Measurements from ENCODE around the gene ATP5PD.

The ATP5PD gene

GRCh38 chr17:74998783-74999182, 48.0 kb downstream of the ATP5PD start:
- no peaks in the 10 kb centered on the region for H3K79me2 ChIP-seq (ENCODE audit: low read length)
- H3K27ac ChIP-seq (ENCODE audit: low read length), result no peak overlapping the region
- H3K4me3 ChIP-seq (ENCODE audit: low read length), result no peak overlapping the region
- H3K9ac ChIP-seq (ENCODE audit: low read length), result no peak overlapping the region
- no peaks in the 10 kb centered on the region for H3K4me1 ChIP-seq (ENCODE audit: low read length)
- H3K27me3 ChIP-seq (ENCODE audit: low read depth, low read length), result no peaks in the 10 kb centered on the region
- no peak overlapping the region for H3K4me2 ChIP-seq (ENCODE audit: low read length)
- no peak overlapping the region for H2AFZ ChIP-seq (ENCODE audit: low read depth, low read length)
- H3K9me3 ChIP-seq (ENCODE audit: insufficient read depth, low read length), result no peaks in the 10 kb centered on the region
- TF ChIP-seq EZH2phosphoT487 (IDR thresholded peaks at IDR 0.05; ENCODE audit: low read depth) (no peak), CTCF (IDR thresholded peaks at IDR 0.05; ENCODE audit: low read depth, low read length) (no peak)
- H4K20me1 ChIP-seq (ENCODE audit: insufficient read depth, low read length), result no peaks in the 10 kb centered on the region
- no peaks in the 10 kb centered on the region for H3K36me3 ChIP-seq (replicated peaks; ENCODE audit: low read depth, low read length)

DNA sequence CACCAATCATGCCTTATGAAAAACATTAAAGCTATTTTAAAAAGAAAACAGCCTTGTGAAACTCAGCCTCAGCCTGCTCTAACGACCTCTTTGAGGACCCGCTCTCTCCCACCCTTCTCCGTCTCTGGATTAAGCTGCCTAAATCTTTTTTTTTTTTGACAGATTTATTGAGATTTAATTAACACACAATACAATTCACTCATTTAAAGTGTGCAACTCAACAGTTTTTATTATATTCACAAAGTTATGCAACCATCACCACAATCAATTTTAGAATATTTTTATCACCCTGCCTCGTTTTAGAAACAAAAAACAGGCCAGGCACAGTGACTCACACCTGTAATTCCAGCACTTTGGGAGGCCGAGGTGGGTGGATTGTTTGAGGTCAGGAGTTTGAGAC, 50.9 kb downstream of the ATP5PD start:
- Histone ChIP-seq H3K4me2 (ENCODE audit: low read length) (no peak overlapping the region), H3K9me3 (ENCODE audit: insufficient read depth, low read length) (no peaks in the 10 kb centered on the region), H3K4me3 (ENCODE audit: low read length) (no peak overlapping the region), H3K27me3 (ENCODE audit: low read depth, low read length) (no peaks in the 10 kb centered on the region), H3K4me1 (ENCODE audit: low read length) (no peaks in the 10 kb centered on the region), H3K27ac (ENCODE audit: low read length) (no peak overlapping the region), H3K36me3 (replicated peaks; ENCODE audit: low read depth, low read length) (no peaks in the 10 kb centered on the region), H3K9ac (ENCODE audit: low read length) (no peak overlapping the region), H3K79me2 (ENCODE audit: low read length) (no peaks in the 10 kb centered on the region), H2AFZ (ENCODE audit: low read depth, low read length) (no peak overlapping the region), H4K20me1 (ENCODE audit: insufficient read depth, low read length) (no peaks in the 10 kb centered on the region)
- no peak for TF ChIP-seq CTCF (IDR thresholded peaks at IDR 0.05; ENCODE audit: low read depth, low read length)
- TF ChIP-seq EZH2phosphoT487 (IDR thresholded peaks at IDR 0.05; ENCODE audit: low read depth), result no peak

DNA sequence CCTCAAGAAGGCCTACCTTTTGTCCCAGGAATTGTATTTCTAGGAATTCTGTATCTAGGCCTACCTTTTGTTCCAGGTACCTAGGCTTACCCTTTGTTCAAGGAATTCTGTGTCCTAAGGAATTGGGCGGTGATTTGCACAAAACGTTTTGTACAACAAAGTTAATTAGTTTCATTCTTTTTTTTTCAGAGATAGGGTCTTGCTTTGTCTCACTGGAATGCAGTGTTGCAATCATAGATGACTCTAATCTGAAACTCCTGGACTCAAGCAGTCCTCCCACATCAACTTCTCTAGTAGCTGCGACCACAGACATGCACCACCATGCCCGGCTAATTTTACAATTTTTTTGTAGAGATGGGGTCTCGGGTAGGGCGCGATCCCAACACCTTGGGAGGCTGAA, 52.3 kb downstream of the ATP5PD start:
- no peaks in the 10 kb centered on the region for H3K9me3 ChIP-seq (ENCODE audit: insufficient read depth, low read length)
- no peaks in the 10 kb centered on the region for H4K20me1 ChIP-seq (ENCODE audit: insufficient read depth, low read length)
- H3K4me2 ChIP-seq (ENCODE audit: low read length), result no peak overlapping the region
- no peaks in the 10 kb centered on the region for H3K27me3 ChIP-seq (ENCODE audit: low read depth, low read length)
- no peaks in the 10 kb centered on the region for H3K79me2 ChIP-seq (ENCODE audit: low read length)
- no peak overlapping the region for H3K27ac ChIP-seq (ENCODE audit: low read length)
- H2AFZ ChIP-seq (ENCODE audit: low read depth, low read length), result no peak overlapping the region
- no peaks in the 10 kb centered on the region for H3K36me3 ChIP-seq (replicated peaks; ENCODE audit: low read depth, low read length)
- no peak for TF ChIP-seq CTCF (IDR thresholded peaks at IDR 0.05; ENCODE audit: low read depth, low read length)
- TF ChIP-seq EZH2phosphoT487 (IDR thresholded peaks at IDR 0.05; ENCODE audit: low read depth), result no peak
- no peak overlapping the region for H3K9ac ChIP-seq (ENCODE audit: low read length)
- no peaks in the 10 kb centered on the region for H3K4me1 ChIP-seq (ENCODE audit: low read length)
- no peak overlapping the region for H3K4me3 ChIP-seq (ENCODE audit: low read length)

DNA sequence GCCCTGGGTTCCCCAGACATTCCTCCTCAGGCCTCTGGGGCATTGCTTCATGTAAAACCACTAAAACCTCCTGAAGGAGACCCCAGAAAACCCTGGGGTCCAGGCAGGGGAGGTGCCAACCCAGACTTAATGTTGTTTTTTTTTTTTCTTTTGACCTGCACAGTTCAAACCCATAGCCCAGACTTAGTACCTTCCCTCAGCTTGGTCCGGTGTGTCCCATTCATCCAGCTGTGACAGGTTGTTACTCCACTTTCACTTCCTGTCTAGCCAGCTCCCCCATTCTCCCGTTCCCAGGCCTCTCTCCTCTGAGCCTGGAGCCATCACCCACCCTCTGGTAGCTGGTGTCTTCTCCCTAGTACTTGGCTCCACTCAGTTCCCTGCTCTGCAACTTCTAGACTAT, 54.5 kb downstream of the ATP5PD start:
- Histone ChIP-seq H3K4me1 (ENCODE audit: low read length) (no peaks in the 10 kb centered on the region), H4K20me1 (ENCODE audit: insufficient read depth, low read length) (no peaks in the 10 kb centered on the region), H3K4me3 (ENCODE audit: low read length) (no peak overlapping the region), H2AFZ (ENCODE audit: low read depth, low read length) (no peak overlapping the region), H3K27ac (ENCODE audit: low read length) (no peak overlapping the region), H3K9me3 (ENCODE audit: insufficient read depth, low read length) (no peaks in the 10 kb centered on the region), H3K36me3 (replicated peaks; ENCODE audit: low read depth, low read length) (no peaks in the 10 kb centered on the region), H3K79me2 (ENCODE audit: low read length) (no peaks in the 10 kb centered on the region), H3K4me2 (ENCODE audit: low read length) (no peak overlapping the region), H3K9ac (ENCODE audit: low read length) (no peak overlapping the region), H3K27me3 (ENCODE audit: low read depth, low read length) (peaks cover 9% of the 10 kb centered on the region; the same call in 1 of the 2 replicates)
- TF ChIP-seq CTCF (IDR thresholded peaks at IDR 0.05; ENCODE audit: low read depth, low read length), result no peak

All from OCI-LY3 (cell line).